H1 (cell line): Measurements from ENCODE around the gene YARS1. TPM values are rescaled to one million over a fixed set of nuclear protein-coding genes. Genes with fewer than 3 reads are reported as not detected.
A peak's percentile ranks its signal among the peaks of the same experiment; 100 is the strongest.

Source experiments
- CTCF ChIA-PET: fragments of 300-600 bp; sonication (Branson Sonifier 250); formaldehyde crosslinking; loops from one replicate; lab custom pipeline; 2021; ENCODE audit not compliant: partially characterized antibody; lab: Charles Lee
- POLR2A ChIA-PET: fragments of 300-600 bp; sonication (Branson Sonifier 250); formaldehyde crosslinking; loops from one replicate; lab custom pipeline; 2021; ENCODE audit warnings: inconsistent platforms; ENCODE audit not compliant: partially characterized antibody; lab: Charles Lee
- DNase-seq, 2 experiments: peaks; one replicate each; pipeline versions ENCODE4 v3.0.0 to v3.0.0-alpha.2; 2010 to 2022; ENCODE audit warnings: low spot score in 2 of 2, low read depth in 1 of 2, mixed read lengths in 1 of 2
- FAIRE-seq: peaks from 2 replicates; lab custom pipeline; 2011; peaks lifted over from hg19 to GRCh38; lab: Jason Lieb, UNC
- H2AFZ ChIP-seq: 2 replicates; pipeline ENCODE4 v1.8.1; 2012; ENCODE audit warnings: low read length, inconsistent platforms
- H2AK5ac ChIP-seq: 2 replicates; pipeline ENCODE4 v1.6.1; 2013; ENCODE audit warnings: low read depth, low read length
- H2BK120ac ChIP-seq: replicated peaks from 2 replicates; pipeline ENCODE3; 2013; ENCODE audit warnings: low read depth, low read length, inconsistent platforms
- H2BK12ac ChIP-seq: 2 replicates; pipeline ENCODE4 v1.6.1; 2013; ENCODE audit warnings: low read depth, low read length
- H2BK15ac ChIP-seq: 2 replicates; pipeline ENCODE4 v1.6.1; 2013; ENCODE audit warnings: low read length
- H2BK20ac ChIP-seq: 2 replicates; pipeline ENCODE4 v1.6.1; 2013; ENCODE audit warnings: low read length
- H2BK5ac ChIP-seq: 2 replicates; pipeline ENCODE4 v1.6.1; 2013; ENCODE audit warnings: low read depth, low read length
- H3K14ac ChIP-seq: 2 replicates; pipeline ENCODE4 v1.6.1; 2013; ENCODE audit warnings: inconsistent platforms; ENCODE audit not compliant: insufficient read length
- H3K18ac ChIP-seq: 2 replicates; pipeline ENCODE4 v1.6.1; 2013; ENCODE audit warnings: low read length; ENCODE audit errors: extremely low read depth
- H3K23ac ChIP-seq: 2 replicates; pipeline ENCODE4 v1.6.1; 2013; ENCODE audit warnings: inconsistent platforms; ENCODE audit not compliant: insufficient read length
- H3K23me2 ChIP-seq: 2 replicates; pipeline ENCODE4 v1.6.1; 2013; ENCODE audit warnings: low read depth, low read length
- H3K27ac ChIP-seq: 2 replicates; pipeline ENCODE4 v1.6.1; 2011; ENCODE audit warnings: low read depth, low read length, inconsistent platforms
- H3K27me3 ChIP-seq, 4 experiments: replicated peaks in 1 of 4; 1 replicate in 1 of 4; 2 replicates in 3 of 4; pipeline versions ENCODE4 v1.6.1 to v1.8.1; 2011 to 2013; ENCODE audit warnings: low read length in 3 of 4, mild to moderate bottlenecking in 3 of 4, inconsistent platforms in 2 of 4, mixed read lengths in 2 of 4, moderate library complexity in 1 of 4; ENCODE audit not compliant: control insufficient read depth in 3 of 4, insufficient read depth in 3 of 4; ENCODE audit errors: extremely low read depth in 1 of 4
- H3K36me3 ChIP-seq, 4 experiments: 2 replicates each; pipeline versions ENCODE4 v1.6.1 to v1.8.1; 2011 to 2013; ENCODE audit warnings: mild to moderate bottlenecking in 4 of 4, low read length in 3 of 4, moderate library complexity in 2 of 4, control low read depth in 1 of 4, inconsistent platforms in 1 of 4; ENCODE audit not compliant: insufficient read depth in 4 of 4, control insufficient read depth in 2 of 4
- H3K4ac ChIP-seq: replicated peaks from 2 replicates; pipeline ENCODE3; 2013; ENCODE audit warnings: low read length, low read depth, mixed read lengths, inconsistent platforms; ENCODE audit not compliant: insufficient read length
- H3K4me1 ChIP-seq, 4 experiments: replicated peaks in 1 of 4; 1 replicate in 1 of 4; 2 replicates in 3 of 4; pipeline versions ENCODE4 v1.6.1 to v1.8.1; 2011 to 2013; ENCODE audit warnings: low read length in 3 of 4, inconsistent platforms in 2 of 4, mixed read lengths in 1 of 4; ENCODE audit not compliant: insufficient read depth in 4 of 4, control insufficient read depth in 3 of 4
- H3K4me2 ChIP-seq, 2 experiments: 2 replicates each; pipeline versions ENCODE4 v1.6.1 to v1.8.1; 2011 to 2013; ENCODE audit warnings: low read depth in 2 of 2, low read length in 2 of 2, control low read depth in 1 of 2, inconsistent platforms in 1 of 2, mild to moderate bottlenecking in 1 of 2; ENCODE audit not compliant: insufficient read depth in 1 of 2
- H3K4me3 ChIP-seq, 4 experiments: fragments of 200-600, 300-600 bp in 1 of 4; sonication (generic), shearing (Covaris generic), sonication (Bioruptor Twin) in 1 of 4; 2 replicates each; pipeline versions ENCODE4 v1.5.1 to v1.8.1; 2011 to 2016; ENCODE audit warnings: low read length in 4 of 4, low read depth in 3 of 4, control low read depth in 2 of 4, inconsistent platforms in 2 of 4, mild to moderate bottlenecking in 2 of 4, mixed read lengths in 1 of 4, moderate library complexity in 1 of 4; ENCODE audit not compliant: insufficient read depth in 2 of 4; ENCODE audit errors: extremely low read depth in 1 of 4
- H3K56ac ChIP-seq: replicated peaks from 2 replicates; pipeline ENCODE3; 2013; ENCODE audit warnings: low read depth, mild to moderate bottlenecking, mixed read lengths, low read length, inconsistent platforms; ENCODE audit not compliant: insufficient read length
- H3K79me1 ChIP-seq: 2 replicates; pipeline ENCODE4 v1.6.1; 2013; ENCODE audit warnings: low read depth, low read length, control low read depth
- H3K79me2 ChIP-seq, 2 experiments: 2 replicates each; pipeline versions ENCODE4 v1.6.1 to v1.8.1; 2012 to 2013; ENCODE audit warnings: low read length in 2 of 2, mild to moderate bottlenecking in 2 of 2, inconsistent platforms in 1 of 2; ENCODE audit not compliant: insufficient read depth in 2 of 2, control insufficient read depth in 1 of 2
- H3K9ac ChIP-seq, 4 experiments: replicated peaks in 1 of 4; 1 replicate in 1 of 4; 2 replicates in 3 of 4; pipeline versions ENCODE4 v1.6.1 to v1.8.1; 2011 to 2013; ENCODE audit warnings: low read depth in 3 of 4, low read length in 3 of 4, control low read depth in 2 of 4, mild to moderate bottlenecking in 2 of 4, moderate library complexity in 2 of 4, inconsistent platforms in 1 of 4; ENCODE audit errors: extremely low read depth in 1 of 4
- H3K9me3 ChIP-seq, 2 experiments: 2 replicates each; pipeline versions ENCODE4 v1.6.1 to v1.8.1; 2012 to 2013; ENCODE audit warnings: mild to moderate bottlenecking in 2 of 2, moderate library complexity in 2 of 2, control low read depth in 1 of 2, inconsistent platforms in 1 of 2, low read depth in 1 of 2, low read length in 1 of 2, mixed read lengths in 1 of 2; ENCODE audit not compliant: insufficient read depth in 2 of 2
- H4K20me1 ChIP-seq, 2 experiments: replicated peaks in 1 of 2; 2 replicates each; pipeline versions ENCODE3 to v1.8.1; 2011 to 2013; ENCODE audit warnings: inconsistent platforms in 2 of 2, low read length in 2 of 2, mild to moderate bottlenecking in 1 of 2; ENCODE audit not compliant: insufficient read depth in 2 of 2, control insufficient read depth in 1 of 2
- H4K5ac ChIP-seq: 2 replicates; pipeline ENCODE4 v1.6.1; 2013; ENCODE audit warnings: low read length, low read depth, mixed read lengths, inconsistent platforms; ENCODE audit not compliant: insufficient read length
- H4K8ac ChIP-seq: 2 replicates; pipeline ENCODE4 v1.8.0; 2013; ENCODE audit warnings: mild to moderate bottlenecking, moderate library complexity, low read length, inconsistent platforms; ENCODE audit not compliant: insufficient read depth; ENCODE audit errors: extremely low read depth
- H4K91ac ChIP-seq: replicated peaks from 2 replicates; pipeline ENCODE3; 2013; ENCODE audit warnings: low read length, mixed read lengths, inconsistent platforms; ENCODE audit not compliant: insufficient read length
- WGBS, 2 experiments: shearing (Covaris generic) in 1 of 2; methylation state at CpG; one replicate each; pipeline versions ENCODE4 v1.1.6 to v1.1.7; 2013 to 2015; ENCODE audit warnings: low lambda C conversion rate in 2 of 2, mixed read lengths in 2 of 2, inconsistent platforms in 1 of 2, low coverage in 1 of 2, missing lambda C conversion rate in 1 of 2; ENCODE audit not compliant: insufficient replicate concordance in 2 of 2, insufficient coverage in 1 of 2, insufficient read length in 1 of 2; ENCODE audit errors: extremely low coverage in 1 of 2, missing lambda C conversion rate in 1 of 2; 5-methylcytosine and 5-hydroxymethylcytosine counted together
- polyA plus RNA-seq, 7 experiments: library from polyadenylated mRNA; depleted of rRNA in 3 of 7; stranded (reverse) in 5 of 7; unstranded in 2 of 7; fragments of >200 nt in 5 of 7; fragments of 200-250 nt in 2 of 7; gene quantifications; 1 replicate in 5 of 7; 2 replicates in 1 of 7; 4 replicates in 1 of 7; pipeline versions ENCODE4 v1.2.1 to v1.2.3, GENCODE V29; 2011 to 2013; ENCODE audit warnings: missing spikeins in 2 of 7, mixed read lengths in 2 of 7
- total RNA-seq: library from RNA; stranded (reverse); fragmentation: NEBNext Ultra II Directional; extraction: Animal tissue kit (Norgen Biotek cat#: 25700); gene quantifications from 2 replicates; pipeline ENCODE4 v1.2.1, GENCODE V29; 2021
- TF ChIP-seq, protein P1 (sequence below): IDR thresholded peaks from 2 replicates; pipeline ENCODE4 v1.6.1; 2012; ENCODE audit warnings: inconsistent platforms

YARS1 gene
- total and polyA plus RNA-seq, 2 of the 8 experiments (the other 6 are each of a cell fraction or from before 2014, with no cell fraction given), result 47.1 to 226 TPM

DNA sequence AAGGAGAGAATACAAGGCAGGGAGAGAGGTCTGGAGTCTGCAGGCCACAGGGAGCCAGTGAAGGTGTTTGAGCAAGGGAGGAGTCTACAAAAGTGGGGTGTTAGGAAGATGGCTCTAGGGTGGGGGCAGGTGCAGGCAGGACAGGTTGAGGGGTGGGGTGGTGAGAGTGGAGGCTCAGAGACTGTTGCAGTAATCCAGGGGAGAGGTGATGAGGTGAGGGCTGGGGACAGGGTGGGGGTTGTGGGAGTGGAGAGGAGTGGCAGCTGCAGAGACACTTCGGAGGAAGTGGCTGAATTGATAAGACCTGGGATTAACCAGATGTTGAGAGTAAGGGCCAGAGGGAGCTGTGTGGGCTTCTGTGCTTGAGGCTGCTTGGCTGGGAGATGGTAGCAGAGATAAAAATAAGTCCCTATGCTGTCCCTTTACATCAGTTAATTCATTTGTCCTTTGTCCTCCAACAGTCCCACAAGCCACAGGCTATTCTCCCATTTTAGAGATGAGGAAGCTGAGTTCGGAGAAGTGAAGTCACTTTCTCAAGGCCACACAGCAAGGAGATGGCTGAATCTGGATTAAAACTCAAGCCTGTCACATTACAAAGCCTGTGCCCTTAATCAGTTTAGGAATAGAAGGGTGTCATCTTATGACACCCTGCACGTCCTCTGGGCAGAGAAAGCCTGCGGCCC is 59.8 kb downstream of the YARS1 start:
- Histone ChIP-seq H2BK5ac (peak overlapping the region; percentile 98), H3K79me2 (peaks cover 8 to 64% of the 10 kb centered on the region in 2 experiments), H4K20me1 (peaks cover 4 to 9% of the 10 kb centered on the region in 2 experiments), H3K14ac (no peak overlapping the region), H3K56ac (no peak overlapping the region), H3K36me3 (no peaks in the 10 kb centered on the region; a peak in 1 of 8 replicates), H3K9ac (no peak overlapping the region), H2BK20ac (0 out of 2 replicates have a peak overlapping the region, but pooled peaks have one; percentile 86), H2AFZ (no peak overlapping the region), H4K8ac (no peak overlapping the region), H2BK15ac (peak overlapping the region; percentile 83; the same call in 1 of the 2 replicates), H3K23me2 (peaks cover 17% of the 10 kb centered on the region), H3K4me1 (peaks cover 37 to 65% (median 44%) of the 10 kb centered on the region in 4 experiments), H3K23ac (no peak overlapping the region), H2BK120ac (no peak overlapping the region), H3K27ac (no peak overlapping the region; the same call in 1 of the 2 replicates), H3K4me3 (no peak overlapping the region), H3K27me3 (no peaks in the 10 kb centered on the region), H2BK12ac (peak overlapping the region; percentile 80; the same call in 1 of the 2 replicates), H3K4me2 (no peak overlapping the region), H4K91ac (no peak overlapping the region), H3K18ac (peak overlapping the region; percentile 36; the same call in 1 of the 2 replicates), H4K5ac (no peak overlapping the region), H3K9me3 (no peaks in the 10 kb centered on the region), H3K79me1 (peaks cover 3% of the 10 kb centered on the region; the same call in 1 of the 2 replicates), H3K4ac (no peak overlapping the region), H2AK5ac (peak overlapping the region; percentile 88; the same call in 1 of the 2 replicates)
- no peak for DNase-seq
- WGBS, 2 experiments, result 86% methylated on average over 4 of the region's 4 CpGs; no CpG with 5 or more reads in 1 of the 2 experiments
- POLR2A ChIA-PET, result interaction anchor here (0.5 to 17.2 kb wide), 7 partner anchors 12 to 362 kb away, joined by 3 to 295 read pairs (median 5); partner anchors contain the start of gene BSDC1
- CTCF ChIA-PET, result interaction anchor here (0.5 to 11.2 kb wide), 3 partner anchors 16 to 55 kb away, joined by 3 to 220 read pairs (median 48); no protein-coding TSS in a partner anchor
- no peak for FAIRE-seq
- TF ChIP-seq, protein P1, sequence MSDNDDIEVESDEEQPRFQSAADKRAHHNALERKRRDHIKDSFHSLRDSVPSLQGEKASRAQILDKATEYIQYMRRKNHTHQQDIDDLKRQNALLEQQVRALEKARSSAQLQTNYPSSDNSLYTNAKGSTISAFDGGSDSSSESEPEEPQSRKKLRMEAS, result no peak
